Activated T-cell treated with anti-CD3 and anti-CD28 coated beads, Interleukin-2, amount 50 U/mL, for 1 hour (primary cell): Measurements from ENCODE around the gene LMOD1.
"Not testable (repeated sequence)": the region's sequence is repeated elsewhere in the genome, so short reads cannot be mapped to it uniquely, and the experiment has no call there.

Experiments used
- DNase-seq: peaks from one replicate; pipeline ENCODE4 v3.0.0-alpha.2; 2020

Gene LMOD1

DNA sequence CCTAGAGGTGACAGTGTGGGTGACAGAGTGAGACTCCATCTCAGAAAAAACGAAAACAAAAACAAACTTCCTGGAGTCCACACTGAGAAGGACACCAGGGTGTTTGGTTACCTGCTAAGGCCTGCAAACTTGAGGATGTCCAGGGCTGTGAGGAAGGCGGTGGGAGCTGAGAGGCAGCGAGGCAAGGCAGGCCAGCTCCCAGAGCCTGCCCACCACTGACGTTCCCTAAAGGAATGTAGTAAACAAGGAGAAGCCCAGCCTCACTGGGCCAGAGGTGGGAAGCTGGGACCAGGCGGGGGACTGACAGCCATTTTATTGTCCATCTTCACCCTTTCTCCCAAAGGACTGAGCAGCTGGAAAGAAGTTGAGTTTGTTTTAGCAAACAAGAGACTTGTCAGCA is 33.5 kb downstream of the LMOD1 start:
- DNase-seq = no peak

DNA sequence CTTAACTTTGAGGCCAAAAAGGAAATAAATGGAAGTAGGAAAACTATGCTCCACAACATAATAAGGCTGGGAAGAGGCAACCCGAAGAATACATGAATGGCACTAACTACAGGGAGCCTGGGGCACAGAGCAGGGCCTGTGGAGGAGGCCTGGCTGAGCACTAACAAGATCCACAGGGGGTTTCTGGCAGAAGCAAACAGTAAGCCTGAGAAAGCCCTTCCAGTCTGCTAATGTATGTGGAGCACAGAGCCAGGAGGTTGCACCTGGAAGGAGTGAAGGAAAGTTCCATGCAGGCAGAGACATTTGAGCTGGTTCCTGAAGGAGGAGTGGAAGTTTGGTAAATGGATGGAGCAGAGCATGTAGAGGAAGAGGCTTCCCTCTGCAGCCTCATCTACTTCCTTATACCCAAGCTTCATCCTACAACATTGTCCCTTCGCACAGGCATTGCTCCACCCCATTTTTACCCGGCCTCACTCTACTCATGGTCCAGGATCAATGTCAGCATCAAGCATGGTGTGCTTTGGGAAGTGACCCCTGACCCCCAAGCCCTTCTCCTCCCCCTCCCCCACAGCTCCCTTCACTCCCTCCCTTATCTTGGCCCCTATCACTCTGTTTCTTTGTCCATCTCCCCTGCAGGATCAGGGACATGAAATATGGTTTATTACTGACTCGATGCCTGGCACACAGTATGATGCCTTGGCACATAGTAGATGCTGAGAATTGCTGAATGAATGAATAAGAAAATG is 34.3 kb downstream of the LMOD1 start:
- DNase-seq = no peak

DNA sequence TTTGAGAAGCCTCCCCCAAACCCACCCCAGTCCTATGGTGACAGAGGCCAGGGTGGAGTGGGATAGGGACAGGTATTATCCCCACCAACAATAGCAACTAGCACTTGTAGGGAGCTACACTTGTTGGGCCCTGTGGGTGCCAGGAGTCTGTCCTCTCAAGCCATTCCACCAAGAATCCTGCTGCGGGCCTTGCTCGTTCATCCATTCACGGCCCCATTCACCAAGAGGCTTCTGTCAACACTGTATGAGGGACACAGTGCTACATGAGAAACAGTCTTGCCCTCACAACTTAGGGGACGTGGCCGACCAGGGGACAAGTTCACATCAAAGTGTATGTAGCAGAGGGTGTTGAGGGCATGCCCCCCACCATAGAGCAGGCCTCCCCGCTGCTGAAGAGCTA is 38.7 kb downstream of the LMOD1 start:
- DNase-seq = no peak

DNA sequence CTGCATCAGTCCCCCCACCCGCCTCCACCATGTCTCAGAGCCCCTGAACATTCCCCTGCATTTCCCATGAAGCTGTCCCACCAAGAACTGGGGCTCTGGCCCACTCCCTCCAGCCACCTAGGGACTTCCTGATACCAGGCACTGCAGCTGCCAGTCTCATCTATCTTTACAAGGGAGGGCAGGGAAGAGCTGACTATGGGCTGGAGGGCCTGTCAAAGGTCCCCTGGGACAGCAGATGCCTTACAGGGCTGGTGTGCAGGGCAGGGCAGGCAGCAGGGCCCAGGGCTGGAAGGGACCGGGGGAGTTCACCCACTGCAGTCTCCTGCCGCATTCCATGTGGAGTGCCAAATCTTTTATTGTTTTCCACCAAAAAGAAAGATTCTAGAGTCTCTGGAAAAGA is 40.0 kb downstream of the LMOD1 start:
- DNase-seq = no peak

DNA sequence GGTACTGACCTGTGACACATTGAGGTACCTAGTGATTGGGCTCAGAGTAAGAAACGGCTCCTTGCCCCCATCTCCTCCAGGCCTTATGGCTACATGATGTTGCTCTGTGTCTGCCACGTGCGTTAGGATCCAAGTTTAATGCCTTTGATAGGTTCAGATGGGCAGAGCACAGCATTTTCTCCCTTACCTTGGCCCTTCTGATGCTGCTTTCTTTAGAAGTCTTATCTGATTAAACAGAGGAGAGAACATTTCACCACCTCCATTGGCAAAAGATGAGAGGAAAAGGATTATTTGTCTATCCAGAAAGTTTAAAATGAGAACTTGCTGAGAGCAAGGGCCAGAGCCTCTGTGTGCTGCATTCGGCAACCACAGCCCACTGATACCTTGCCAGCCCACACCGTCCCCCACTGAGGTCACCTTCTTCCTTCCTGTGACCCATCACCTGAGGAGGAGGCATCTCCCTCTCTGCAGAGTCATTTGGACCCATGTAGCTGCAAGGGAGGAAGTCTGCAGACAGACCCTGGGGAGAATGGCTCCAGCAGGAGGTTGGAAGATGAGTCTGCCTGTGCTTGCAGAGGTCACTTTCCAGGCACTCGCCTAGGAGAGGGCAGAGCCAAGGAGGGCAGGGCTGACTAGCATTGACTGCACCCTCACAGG is 41.0 kb downstream of the LMOD1 start:
- no peak for DNase-seq

DNA sequence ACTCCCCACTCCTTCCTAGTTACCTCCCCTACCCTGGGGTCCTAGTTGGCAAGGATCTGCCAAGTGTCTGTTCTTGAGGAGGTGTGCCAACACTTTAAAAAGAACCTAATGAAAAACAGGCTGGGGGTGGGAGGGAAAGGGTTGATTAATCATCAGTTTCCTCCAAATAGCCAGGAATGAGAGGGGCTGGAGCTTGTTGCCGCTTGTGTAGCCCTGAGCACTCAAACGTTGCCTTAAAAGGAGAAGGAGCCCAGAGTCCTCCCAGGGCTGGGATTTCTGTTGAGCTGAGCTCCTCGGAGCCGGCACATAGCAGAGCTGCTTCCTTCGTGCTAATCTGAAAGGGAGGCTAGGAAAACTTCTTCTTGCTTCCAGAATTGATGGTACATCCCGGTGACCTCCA is 41.8 kb downstream of the LMOD1 start:
- DNase-seq = no peak

DNA sequence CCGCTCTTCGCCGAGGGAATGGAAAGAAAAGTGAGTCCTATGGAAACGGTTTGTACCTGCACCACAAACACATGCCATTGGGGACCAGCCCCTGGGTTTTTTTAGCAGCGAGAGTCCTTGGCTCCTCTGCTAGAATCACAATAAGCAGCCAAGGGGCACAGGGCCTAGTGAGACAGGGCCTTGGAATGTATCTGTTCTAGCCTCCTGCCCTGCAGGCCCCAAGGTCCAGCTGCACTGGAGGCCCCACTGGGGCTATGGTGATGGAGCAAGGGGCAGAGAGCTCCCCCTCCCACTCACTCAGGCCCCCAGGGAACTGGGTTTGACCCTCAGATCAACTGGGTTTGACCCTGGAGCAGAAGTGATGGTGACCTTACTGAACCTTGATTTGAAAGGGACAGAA is 43.2 kb downstream of the LMOD1 start:
- DNase-seq = no peak

DNA sequence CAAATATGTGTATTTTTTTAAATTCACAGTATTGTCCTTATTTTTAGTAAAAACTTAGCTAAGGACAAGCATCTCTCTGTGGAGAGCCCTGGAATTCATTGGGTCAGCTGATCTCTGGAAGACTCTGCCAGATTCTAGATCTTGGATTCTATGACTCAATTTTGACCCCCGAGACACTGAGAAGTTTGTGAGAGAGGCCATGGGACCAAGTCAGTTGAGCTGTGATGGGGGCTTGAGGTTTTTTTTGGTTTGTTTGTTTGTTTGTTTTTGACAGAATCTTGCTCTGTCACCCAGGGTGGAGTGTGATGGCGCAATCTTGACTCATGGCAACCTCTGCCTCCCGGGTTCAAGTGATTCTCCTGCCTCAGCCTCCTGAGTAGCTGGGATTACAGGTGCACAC is 44.1 kb downstream of the LMOD1 start:
- no peak for DNase-seq

DNA sequence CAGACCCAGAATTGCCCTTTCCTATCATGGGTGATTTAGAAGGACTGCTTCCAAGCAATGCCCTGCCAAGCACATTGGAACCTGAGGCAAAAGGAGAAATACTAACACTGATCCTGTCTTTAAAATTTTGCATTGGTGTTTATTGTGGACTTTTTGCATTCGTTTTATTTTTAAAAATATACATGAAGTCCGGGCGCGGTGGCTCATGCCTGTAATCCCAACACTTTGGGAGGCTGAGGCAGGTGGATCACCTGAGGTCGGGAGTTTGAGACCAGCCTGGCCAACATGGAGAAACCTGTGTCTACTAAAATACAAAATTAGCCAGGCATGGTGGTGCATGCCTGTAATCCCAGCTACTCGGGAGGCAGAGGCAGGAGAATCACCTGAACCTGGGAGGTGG is 45.3 kb downstream of the LMOD1 start:
- not testable (repeated sequence) for DNase-seq

DNA sequence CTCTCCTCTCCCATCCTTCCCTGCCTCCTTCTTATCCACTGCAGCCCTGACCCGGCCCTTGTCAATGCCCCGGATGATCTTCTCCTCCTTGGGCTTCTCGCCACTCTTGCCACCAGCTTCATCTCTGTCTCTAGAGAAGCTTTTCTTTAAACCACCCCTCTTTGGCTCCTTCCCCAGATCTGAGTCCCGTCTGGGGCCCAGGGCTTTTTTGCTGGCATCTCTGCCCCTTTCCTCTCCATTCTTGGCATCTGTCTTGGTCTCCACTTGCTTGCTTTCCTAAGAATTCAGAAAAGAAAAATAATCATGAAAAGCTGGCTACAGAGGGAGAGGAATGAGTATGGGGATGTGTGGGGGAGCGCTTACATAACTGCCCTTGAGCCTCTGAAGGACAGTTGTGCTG is 45.9 kb downstream of the LMOD1 start:
- no peak for DNase-seq

DNA sequence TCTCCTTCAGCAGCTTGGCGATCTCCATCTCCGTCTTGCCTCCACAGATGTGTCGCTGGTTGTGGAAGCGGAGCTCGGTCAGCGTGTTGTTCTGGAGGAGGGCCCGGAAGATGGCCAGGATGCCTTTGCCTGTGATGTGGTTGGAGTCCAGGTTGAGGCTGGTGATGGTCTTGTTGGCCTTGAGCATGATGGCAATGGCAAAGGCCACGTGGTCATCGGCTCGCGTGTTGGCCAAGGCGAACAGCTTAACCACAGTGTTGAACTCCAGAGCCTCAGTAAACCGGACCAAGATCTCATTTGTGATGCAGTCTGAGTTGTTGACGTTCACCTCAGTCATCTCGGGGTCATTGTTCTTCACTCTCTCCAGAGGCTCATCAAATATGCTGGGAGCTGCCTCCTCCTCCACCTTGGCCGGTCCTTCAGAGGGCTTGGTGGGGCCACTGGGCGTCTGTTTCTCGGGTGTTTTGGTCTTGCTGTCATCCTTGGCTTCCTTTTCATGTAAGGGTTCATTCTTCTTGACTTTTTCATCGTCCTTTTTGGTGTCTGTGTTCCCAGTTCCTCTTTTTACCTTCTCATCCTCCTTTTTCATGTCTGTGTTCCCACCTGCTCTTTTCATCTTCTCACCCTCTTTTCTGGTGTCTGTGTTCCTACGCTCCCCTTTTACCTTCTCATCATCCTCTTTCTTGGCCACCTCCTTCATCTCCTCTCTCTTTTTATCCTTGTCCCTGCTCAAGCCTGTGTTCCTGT is 46.5 kb downstream of the LMOD1 start:
- no peak for DNase-seq

DNA sequence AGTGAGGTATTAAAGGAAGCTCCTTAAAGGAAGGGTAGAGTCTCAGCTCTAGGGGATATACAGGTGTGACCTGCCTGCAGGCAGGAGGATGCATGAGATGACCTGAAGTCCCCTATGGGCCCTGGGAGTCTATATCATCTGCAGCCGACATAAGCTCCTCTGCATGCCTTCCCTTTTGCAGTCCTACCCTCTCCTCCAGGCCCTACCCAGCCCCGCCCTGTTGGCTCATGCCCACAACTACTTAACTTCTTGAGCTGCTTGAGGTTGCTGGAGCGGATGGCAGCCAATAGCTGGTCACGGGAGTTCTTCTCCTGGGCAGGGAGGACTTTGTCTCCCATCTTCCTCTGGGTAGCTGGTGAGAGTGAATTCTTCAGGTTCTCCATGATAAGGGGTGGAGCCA is 47.4 kb downstream of the LMOD1 start:
- DNase-seq = no peak

DNA sequence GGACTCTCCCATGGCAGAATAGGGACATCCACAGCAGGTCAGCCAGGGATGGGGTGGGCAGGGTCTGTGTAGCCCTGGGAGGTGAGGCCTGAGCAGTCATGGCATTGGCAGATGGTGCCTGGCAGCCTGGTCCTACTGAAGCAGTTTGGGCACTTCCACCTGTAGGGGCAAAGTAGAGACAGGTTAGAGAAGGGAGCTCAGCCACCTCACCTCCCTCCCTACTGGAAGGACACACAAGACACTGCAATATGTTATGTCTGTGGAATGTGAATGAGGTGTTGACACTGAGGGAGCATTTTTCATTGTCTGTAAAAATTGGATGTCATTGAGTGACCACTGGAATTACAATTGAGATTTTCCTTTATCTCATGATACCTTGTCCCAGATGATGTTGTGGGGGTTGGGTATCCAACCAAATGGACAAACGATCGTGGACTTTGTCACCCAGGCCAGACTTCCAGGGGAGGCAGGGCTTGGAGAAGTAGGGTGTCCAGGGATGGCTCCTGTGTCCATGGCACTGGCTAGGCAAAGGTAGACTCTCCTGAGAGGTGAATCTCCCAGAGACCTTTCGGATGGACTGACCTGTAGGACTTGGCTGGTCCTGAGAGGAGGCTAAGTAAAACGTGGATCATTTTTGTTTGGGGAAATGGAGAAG is 48.0 kb downstream of the LMOD1 start:
- no peak for DNase-seq

DNA sequence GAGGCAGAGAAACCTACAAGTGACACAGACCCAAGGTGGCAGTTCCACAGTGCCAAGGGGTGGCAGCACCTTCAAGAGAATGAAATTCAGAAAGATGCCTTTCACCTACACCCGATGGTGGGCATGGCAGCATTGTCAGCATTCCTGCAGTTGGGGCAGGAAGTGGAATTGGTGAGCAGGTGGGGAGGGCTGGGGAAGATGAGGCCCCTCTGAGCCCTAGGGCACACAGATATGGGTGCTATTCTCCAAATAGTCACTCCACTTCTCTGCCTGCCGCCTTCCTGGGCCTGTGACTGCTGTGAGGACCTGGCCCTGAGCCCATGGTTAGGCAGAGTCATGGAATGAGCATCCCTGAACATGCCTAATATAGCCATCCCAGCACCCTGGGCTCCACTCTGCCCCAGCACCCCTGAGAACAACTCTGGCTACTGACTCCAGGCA is 49.4 kb downstream of the LMOD1 start:
- no peak for DNase-seq

DNA sequence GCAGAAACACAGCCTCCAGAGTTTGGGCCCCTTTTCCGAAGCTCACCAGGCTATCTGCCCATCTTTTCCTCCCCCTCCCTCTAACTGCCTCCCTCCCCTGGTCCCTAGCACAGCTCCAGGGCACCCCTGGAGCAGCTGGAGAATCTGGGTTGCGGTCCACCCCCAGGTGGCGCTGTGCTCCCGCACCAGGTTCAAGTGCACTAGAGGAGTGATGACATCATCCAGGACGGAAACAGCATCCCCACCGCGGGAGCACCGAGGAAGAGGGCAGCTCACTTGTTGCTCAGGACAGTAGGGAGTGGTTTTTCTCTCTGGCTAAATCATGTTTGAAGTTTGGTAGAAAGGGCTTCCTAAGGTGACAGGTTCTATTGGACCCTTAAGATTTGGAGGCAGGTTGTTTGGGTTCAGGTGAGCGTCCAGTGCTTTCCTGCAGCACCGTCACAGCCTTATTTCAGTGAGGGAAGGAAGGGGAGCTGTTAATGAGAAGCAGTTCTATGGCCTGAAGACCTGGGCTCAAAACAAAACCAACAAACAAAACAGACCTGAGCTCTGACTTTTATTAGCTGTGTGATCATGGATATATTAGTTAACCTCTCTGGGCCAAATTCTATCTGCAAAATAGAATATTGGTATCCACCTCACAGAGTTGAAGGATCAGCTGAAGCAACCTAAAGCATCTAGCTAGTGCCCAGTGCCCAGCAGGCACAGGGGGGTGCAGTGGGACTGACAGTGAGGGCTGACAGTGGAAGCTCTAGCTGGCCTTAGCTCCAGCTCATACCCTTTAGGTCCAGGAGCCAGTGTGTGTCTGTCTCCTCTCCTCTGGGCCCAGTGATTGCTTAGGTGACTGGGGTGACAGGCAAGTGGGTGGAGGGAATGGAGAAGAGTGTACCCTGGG is 50.2 kb downstream of the LMOD1 start:
- peak; percentile 80 for DNase-seq

DNA sequence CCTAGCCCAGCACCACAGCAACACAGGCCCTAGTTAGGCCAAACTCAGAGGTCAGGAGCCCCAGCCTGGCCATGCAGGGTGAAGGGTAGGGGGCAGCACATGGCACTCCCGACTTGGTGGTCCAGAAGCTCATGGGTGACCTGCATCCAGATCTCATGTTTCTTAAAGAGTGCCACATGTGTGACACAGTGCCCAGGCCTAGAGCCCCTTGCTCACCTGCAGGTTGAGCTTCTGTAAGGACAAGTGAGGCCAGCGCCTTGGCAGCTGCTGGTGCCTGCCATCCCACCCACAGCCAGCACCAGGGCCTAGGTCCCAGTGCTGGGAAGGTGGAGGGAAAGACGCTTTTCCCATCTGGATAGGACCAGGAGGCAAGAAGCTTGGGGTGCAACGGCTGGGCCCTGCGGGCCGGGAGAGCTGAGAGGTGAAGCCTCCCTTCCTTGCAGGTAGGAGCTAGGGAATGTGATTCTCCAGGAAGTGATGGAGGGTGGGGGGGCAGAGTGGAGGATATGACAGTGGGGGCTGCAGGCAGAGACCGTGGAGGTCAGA is 51.2 kb downstream of the LMOD1 start:
- no peak for DNase-seq

DNA sequence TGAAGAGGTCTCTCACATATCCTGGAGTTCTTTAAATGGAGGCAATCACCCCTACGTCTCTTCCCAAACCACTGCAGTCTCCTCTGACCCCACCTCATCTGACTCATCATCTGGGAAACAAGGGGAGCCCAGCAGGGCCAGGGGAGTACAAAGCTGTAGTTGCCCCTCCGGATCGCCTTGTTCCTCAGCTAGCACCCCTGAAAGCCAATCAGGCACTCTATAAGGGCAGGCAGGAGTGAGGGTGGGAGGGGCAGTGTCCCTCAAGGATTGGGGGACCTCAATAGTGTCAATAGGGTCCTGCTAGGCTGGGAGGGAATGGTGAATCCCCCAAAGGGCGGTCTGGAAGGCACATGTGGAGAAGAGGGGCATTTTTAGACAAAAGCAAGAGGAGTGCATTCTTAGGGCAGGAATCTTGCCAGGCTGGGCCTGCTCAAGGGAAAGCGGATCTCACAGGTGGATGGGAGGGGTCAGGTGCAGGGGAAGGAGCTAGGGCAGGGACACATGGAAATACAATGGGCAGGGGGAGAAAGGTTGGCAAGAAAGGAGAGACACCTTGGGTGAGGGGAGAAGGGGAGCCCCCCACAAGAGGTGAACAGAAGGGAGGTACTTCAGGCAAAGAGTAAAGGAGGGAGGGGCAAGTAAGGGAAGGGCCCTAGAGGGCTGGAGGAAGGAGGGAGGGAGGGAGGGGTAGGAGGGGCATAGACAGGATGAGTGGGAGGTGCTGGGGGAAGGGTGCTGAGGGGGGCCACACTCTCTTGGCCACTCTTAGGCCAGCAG is 51.8 kb downstream of the LMOD1 start:
- DNase-seq = no peak

DNA sequence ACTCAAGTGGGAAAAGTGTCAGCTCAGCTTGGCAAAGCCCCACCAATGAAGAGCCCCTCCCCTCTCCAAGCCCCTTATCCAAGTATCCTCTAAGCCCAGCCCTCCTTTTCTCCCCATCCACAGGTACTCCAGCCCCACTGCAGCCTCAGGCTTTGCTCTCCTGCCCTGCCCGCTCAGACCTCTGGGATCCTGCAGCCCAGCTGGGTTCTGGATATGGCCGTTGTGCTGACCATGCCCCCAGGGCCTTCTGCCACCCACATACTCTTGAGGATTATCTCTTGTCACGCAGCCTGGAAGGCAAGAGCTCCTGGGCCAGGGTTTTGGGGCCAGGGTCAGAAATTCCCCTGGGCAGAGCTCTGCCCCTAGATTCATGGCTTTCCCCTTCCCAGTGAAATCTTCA is 52.9 kb downstream of the LMOD1 start:
- no peak for DNase-seq

DNA sequence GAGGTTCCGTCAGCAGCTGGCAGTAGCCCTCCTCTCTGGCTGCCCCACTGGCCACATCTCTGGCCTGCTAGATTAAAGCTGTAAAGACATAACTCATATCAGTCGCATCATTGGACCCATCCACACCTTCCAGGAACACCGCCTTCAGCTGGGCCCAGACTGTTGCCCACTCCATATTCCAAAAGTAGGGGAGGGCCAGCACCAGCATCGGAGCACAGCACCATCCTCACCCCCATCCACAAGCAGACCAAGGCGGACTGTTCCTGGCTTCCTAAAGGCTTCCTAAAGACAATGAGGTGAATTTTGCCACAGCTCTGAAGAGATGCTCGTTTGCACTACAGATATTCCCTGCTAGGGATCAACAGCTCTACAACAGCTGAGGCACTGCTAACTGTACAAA is 54.1 kb downstream of the LMOD1 start:
- DNase-seq = no peak

DNA sequence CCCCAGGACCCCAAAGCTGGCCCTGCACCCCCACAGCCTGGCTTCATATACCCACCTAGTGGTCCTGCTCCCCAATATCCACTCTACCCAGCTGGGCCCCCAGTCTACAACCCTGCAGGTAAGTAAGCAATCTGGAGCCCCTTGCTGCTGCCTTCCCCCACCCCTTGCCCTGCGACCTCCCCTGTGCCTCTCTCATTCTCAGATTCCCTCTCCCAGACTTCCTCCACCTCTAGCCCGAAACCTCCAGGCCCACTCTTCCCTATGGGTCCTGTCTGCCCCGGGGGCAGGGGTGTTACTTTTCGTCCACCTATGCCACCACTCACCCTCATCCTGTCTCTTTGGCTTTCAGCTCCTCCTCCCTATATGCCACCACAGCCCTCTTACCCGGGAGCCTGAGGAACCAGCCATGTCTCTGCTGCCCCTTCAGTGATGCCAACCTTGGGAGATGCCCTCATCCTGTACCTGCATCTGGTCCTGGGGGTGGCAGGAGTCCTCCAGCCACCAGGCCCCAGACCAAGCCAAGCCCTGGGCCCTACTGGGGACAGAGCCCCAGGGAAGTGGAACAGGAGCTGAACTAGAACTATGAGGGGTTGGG is 54.8 kb downstream of the LMOD1 start:
- no peak for DNase-seq
